ENCODE results near the gene SRPX2. TPM values are rescaled to one million over a fixed set of nuclear protein-coding genes. Genes with fewer than 3 reads are reported as not detected.
A peak's percentile ranks its signal among the peaks of the same experiment; 100 is the strongest.

The SRPX2 gene, protein sequence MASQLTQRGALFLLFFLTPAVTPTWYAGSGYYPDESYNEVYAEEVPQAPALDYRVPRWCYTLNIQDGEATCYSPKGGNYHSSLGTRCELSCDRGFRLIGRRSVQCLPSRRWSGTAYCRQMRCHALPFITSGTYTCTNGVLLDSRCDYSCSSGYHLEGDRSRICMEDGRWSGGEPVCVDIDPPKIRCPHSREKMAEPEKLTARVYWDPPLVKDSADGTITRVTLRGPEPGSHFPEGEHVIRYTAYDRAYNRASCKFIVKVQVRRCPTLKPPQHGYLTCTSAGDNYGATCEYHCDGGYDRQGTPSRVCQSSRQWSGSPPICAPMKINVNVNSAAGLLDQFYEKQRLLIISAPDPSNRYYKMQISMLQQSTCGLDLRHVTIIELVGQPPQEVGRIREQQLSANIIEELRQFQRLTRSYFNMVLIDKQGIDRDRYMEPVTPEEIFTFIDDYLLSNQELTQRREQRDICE
- not detected for total RNA-seq

DNA sequence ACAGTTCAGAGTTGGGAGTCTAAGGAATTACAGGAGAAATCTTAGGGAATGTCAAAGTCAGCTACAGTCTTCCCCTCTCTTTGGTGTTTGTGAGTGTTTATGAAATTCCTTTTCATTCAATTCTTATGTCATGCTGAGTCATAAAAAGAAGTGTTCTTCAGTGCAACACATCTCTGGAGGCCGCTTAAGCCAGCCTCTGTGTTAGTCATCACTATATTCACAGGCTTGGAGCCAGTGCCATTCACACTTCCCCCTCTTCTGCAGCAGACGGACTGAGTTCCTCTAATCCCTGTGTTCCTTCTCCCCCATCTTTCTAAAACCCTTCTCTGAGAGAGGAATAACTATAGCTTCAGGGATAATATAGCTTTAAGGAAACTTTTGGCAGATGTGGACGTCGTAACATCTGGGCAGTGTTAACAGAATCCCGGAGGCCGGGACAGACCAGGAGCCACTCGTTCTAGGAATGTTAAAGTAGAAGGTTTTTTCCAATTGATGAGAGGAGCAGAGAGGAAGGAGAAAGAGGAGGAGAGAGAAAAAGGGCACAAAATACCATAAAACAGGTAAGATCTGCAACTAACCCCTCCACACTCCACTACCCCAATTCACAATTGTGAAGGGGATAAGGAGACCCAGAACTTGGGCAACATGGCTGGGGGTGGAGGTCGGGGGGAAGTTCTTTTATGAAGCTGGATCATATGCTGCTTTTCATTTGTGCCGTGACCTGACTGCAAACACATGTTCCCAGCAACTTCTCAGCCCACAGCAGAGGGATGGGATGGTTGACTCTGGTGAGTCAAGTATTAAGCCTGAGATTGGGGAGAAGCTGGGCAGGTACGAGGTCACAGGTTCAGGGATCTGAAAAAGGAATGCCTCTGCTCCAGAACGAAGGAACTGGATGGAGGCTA lies at the start of gene SRPX2:
SRPX2 (plus strand) TSS at position 244 of the 905 bp plus-strand sequence. CDS start 2,124 bp downstream, outside the sequence.
- no peaks in the 10 kb centered on the region for H3K9me3 Mint-ChIP-seq
- ATAC-seq (peak in 1 of 2 donors; percentile 62), DNase-seq (ENCODE audit: low spot score in 2 of 2) (no peak)
- no peaks in the 10 kb centered on the region for H3K36me3 Mint-ChIP-seq
- H3K27ac Mint-ChIP-seq = no peak within 1 kb of the TSS

DNA sequence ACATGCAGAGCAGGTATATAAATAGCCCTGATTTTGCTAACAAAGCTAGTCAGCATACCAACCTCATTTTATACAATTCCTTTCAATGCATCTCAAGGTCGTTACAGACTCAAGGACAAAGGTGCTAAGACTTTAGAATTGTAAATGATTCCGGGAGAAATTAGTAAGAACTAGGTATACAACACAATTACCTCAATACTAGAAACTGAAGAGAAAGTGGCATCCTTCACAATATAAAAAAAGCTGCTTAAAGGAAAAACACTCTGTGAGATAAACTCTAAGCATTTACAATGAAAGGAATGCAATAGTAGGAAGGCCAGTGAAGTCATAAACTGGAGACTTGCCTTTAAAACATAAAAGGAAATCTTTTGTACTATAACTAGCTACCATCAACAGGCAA lies 47.4 kb upstream of the SRPX2 start:
- no peak for ATAC-seq
- no peak overlapping the region for H3K27ac Mint-ChIP-seq

DNA sequence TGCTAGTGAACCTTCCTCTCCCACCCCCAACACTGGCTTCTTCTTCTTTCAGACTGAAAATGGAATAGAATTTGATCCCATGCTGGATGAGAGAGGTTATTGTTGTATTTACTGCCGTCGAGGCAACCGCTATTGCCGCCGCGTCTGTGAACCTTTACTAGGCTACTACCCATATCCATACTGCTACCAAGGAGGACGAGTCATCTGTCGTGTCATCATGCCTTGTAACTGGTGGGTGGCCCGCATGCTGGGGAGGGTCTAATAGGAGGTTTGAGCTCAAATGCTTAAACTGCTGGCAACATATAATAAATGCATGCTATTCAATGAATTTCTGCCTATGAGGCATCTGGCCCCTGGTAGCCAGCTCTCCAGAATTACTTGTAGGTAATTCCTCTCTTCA lies 44.5 kb upstream of the SRPX2 start:
- DNase-seq (ENCODE audit: low spot score in 2 of 2) = no peak
- Mint-ChIP-seq H3K36me3 (no peaks in the 10 kb centered on the region), H3K9me3 (no peaks in the 10 kb centered on the region), H3K27ac (no peak overlapping the region)
- no peak for ATAC-seq

More for the DNA sequence above, 47.4 kb upstream of the SRPX2 start:
- no peak for DNase-seq (ENCODE audit: low spot score in 2 of 2)
- no peaks in the 10 kb centered on the region for H3K9me3 Mint-ChIP-seq
- H3K36me3 Mint-ChIP-seq = no peaks in the 10 kb centered on the region

DNA sequence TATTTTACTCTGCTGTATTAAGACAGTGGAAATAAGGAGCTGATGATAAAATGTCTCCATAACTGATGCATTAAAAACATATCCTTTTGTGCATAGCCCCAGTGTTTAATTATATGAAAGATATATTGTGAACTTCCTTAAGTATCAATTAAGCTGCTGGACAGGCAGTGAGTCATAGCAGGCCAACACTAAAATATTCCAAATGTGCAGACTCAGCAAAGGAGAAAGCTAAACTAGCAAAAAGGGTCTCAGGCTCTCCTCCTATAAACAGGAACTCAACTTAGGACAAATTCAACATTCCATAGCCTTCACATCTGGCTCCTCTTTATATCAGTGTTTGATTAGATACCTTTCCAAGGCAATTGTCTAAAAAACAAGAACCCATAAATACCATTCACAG lies 43.7 kb upstream of the SRPX2 start:
- ATAC-seq = no peak
- H3K9me3 Mint-ChIP-seq = no peaks in the 10 kb centered on the region
- DNase-seq (ENCODE audit: low spot score in 2 of 2) = no peak
- no peaks in the 10 kb centered on the region for H3K36me3 Mint-ChIP-seq
- H3K27ac Mint-ChIP-seq = no peak overlapping the region

DNA sequence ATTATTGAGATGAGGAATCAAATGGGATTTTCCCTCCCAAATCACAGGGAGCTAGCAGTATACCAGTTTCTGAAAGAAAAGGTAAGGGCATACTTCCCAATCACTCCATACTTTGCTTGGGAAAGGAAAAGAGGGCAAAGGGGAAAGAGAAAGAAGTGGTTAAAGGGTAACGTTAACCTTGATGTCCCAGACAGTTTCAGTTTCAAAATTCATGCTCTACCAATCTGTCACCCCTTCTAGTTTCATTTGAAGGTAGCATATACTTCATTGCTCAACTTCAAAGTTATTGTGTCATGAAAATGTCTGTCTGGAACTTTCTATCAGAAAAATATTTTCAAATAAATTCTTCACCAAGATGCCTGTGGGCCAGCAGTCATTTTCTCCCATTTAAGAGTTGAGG lies 43.2 kb upstream of the SRPX2 start:
- peak in 1 of 2 donors; percentile 64 for ATAC-seq
- H3K36me3 Mint-ChIP-seq = no peaks in the 10 kb centered on the region
- no peak for DNase-seq (ENCODE audit: low spot score in 2 of 2)

DNA sequence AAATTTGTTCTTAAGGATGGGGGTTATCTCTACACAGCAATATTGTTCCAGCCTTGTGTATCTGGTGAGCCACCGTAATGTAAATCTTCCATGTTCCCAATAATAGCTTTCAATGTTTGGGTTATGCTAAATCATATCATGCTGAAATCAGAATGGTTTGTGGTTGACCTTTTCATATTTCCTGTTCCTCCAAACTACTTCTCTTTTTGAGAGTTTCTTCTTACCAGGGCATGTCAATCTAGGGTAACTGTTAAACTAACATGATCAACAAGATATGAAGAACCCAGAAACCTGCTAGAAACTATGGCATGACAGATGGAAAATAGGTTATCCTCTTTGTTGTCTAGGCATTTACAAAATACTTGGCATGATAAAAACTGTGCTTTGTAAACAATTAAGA lies 37.2 kb upstream of the SRPX2 start:
- ATAC-seq = no peak
- Mint-ChIP-seq H3K9me3 (no peaks in the 10 kb centered on the region), H3K27ac (no peak overlapping the region), H3K36me3 (no peaks in the 10 kb centered on the region)
- DNase-seq (ENCODE audit: low spot score in 2 of 2) = no peak

More for the DNA sequence above, 43.2 kb upstream of the SRPX2 start:
- H3K9me3 Mint-ChIP-seq = no peaks in the 10 kb centered on the region
- H3K27ac Mint-ChIP-seq = no peak overlapping the region

DNA sequence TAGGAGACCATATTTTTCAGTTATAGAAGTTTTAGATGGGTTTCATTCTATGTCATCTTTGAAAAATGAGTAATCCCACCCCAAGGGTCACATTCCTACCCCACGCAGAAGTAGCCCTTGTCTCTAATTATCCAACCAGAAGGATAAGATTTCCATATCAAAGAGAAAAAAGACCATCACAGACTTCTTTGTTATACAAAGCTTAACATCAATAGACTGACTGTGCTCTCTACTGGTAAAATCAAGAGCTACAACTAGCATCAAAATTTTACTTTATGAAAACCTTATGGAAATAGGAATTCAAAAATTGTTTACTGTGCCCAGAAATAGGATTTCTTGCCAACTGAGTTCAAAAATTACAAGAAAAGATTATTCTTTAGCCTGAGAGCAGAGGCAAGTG lies 34.4 kb upstream of the SRPX2 start:
- Mint-ChIP-seq H3K9me3 (no peaks in the 10 kb centered on the region), H3K27ac (no peak overlapping the region), H3K36me3 (no peaks in the 10 kb centered on the region)
- no peak for DNase-seq (ENCODE audit: low spot score in 2 of 2)
- no peak for ATAC-seq

DNA sequence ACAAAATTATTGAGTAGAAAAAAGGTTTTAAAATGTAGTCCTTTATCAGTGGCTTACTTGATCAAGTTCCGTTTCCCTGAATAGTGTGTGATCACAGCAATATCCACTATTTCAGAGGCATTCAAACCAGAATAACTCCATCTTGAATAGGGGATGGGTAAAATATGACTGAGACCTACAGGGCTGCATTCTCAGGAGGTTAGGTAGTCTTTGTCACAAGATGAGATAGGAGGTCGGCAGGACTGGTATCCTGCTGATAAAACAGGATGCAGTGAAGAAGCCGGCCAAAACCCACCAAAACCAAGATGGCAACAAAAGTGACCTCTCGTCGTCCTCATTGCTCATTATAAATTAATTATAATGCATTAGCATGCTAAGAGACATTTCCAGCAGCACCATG lies 32.0 kb upstream of the SRPX2 start:
- Mint-ChIP-seq H3K36me3 (no peaks in the 10 kb centered on the region), H3K27ac (no peak overlapping the region), H3K9me3 (no peaks in the 10 kb centered on the region)
- DNase-seq (ENCODE audit: low spot score in 2 of 2) (no peak), ATAC-seq (no peak)

DNA sequence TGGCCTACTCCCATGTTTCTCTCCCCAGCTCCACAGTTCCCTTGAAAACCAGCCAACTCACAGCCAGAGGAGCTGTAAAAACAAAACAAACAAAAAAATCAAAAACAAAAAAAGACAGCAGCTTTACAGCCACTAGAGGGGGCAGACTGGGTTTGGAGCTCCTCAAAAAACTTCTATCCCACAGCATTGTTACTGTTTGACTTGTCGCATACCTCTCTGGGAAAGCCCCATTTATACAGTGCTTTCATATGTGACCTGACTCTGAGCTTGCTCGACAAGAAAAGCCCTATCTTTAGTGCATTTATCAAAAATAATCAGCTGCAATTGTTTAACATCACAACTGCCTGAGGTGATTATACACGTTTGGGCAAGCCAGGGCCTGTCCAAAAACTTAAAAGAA lies 29.0 kb upstream of the SRPX2 start:
- ATAC-seq (peak; percentile 70 to 91), DNase-seq (ENCODE audit: low spot score in 2 of 2) (peak in 1 of 2 donors; percentile 3)
- Mint-ChIP-seq H3K27ac (no peak overlapping the region), H3K36me3 (no peaks in the 10 kb centered on the region), H3K9me3 (no peaks in the 10 kb centered on the region)

DNA sequence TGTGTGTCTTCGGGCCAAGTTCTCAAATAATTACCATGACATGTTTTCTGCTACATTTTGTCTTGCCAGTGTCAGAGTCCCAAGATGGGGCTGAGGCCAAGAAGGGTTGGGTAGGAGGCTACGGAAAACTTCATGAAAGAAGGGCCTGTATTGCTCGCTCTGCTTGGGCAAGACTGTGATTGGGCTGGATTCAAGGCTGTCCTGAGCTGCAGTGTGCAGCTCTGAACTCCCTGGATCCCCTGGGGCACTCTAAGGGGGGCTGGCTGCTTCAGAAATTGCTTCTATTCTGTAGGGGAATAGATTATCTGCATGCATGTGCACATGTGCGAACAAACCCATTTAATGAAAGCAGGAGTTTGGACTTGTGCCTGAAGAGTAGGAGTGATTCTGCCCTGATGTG lies 21.0 kb upstream of the SRPX2 start:
- Mint-ChIP-seq H3K9me3 (no peaks in the 10 kb centered on the region), H3K36me3 (no peaks in the 10 kb centered on the region), H3K27ac (no peak overlapping the region)
- DNase-seq (ENCODE audit: low spot score in 2 of 2) (no peak), ATAC-seq (no peak)

DNA sequence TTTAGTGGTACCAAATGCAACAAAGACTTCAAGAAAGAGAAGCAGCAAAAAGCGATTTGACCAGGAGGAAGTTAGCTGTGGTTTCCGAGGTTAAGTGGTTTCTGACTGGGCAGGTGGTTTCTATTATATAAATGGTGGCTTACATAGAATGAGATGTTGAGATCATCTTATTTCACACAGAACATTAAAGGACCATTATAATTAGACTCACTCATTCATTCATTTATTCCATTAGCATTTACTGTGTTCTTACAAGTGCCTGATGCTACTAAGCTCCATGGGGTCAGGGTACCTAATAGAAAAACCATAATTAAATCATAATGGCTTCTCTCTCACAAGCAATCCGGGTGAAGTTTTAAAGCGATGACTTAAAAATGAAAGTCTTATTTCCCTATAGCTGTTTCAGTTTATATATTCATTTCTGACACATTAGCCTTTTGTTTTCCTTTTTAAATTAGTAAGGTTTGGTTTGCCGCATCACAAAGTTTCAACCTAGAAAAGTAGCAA lies 18.0 kb upstream of the SRPX2 start:
- DNase-seq (ENCODE audit: low spot score in 2 of 2) = no peak
- no peak overlapping the region for H3K27ac Mint-ChIP-seq
- peak; percentile 71 to 78 for ATAC-seq
- H3K36me3 Mint-ChIP-seq = no peaks in the 10 kb centered on the region
- H3K9me3 Mint-ChIP-seq = no peaks in the 10 kb centered on the region

DNA sequence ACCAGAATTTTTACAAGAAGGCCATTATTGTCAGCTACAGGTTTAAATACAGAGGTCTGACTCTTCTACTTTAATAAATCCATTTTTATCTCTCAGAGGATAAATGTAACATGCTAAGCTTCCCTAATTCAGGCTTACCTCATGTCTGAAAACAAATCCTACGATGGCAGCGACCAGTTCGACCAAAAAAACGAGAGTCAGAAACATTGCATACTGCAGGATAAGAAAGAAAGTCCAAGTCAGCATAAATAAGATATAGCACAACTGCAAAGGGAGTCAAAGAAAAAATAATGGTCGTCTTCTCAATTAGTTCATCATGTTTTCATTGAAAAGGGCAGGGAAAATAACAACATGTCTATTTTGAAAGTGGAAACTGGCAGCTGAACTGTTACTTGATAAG lies 9.0 kb upstream of the SRPX2 start:
- H3K36me3 Mint-ChIP-seq = peaks cover 0 to 5% of the 10 kb centered on the region in 2 donors
- ATAC-seq = no peak

DNA sequence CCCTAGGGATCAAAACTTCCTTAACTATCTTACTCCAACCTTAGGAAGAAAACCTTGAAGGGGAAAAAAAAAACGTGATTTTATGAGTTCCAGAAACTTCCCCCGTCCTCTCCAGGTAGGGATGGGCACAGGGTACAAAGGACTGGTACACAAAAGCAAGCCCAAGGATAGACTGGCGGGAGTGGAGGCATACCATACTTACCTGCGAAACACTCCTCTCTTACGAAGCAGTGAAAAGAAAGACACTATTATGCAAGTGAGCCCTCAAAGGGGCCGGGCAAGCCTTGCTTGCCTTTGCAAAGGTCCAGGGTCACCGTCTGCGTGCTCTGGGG lies 8.0 kb upstream of the SRPX2 start:
- no peak for DNase-seq (ENCODE audit: low spot score in 2 of 2)
- H3K9me3 Mint-ChIP-seq = no peaks in the 10 kb centered on the region
- peaks cover 0 to 5% of the 10 kb centered on the region in 2 donors for H3K36me3 Mint-ChIP-seq
- ATAC-seq = no peak
- H3K27ac Mint-ChIP-seq = peak overlapping the region in 1 of 2 donors; percentile 84

More for the DNA sequence above, 9.0 kb upstream of the SRPX2 start:
- Mint-ChIP-seq H3K27ac (no peak overlapping the region), H3K9me3 (no peaks in the 10 kb centered on the region)
- no peak for DNase-seq (ENCODE audit: low spot score in 2 of 2)

DNA sequence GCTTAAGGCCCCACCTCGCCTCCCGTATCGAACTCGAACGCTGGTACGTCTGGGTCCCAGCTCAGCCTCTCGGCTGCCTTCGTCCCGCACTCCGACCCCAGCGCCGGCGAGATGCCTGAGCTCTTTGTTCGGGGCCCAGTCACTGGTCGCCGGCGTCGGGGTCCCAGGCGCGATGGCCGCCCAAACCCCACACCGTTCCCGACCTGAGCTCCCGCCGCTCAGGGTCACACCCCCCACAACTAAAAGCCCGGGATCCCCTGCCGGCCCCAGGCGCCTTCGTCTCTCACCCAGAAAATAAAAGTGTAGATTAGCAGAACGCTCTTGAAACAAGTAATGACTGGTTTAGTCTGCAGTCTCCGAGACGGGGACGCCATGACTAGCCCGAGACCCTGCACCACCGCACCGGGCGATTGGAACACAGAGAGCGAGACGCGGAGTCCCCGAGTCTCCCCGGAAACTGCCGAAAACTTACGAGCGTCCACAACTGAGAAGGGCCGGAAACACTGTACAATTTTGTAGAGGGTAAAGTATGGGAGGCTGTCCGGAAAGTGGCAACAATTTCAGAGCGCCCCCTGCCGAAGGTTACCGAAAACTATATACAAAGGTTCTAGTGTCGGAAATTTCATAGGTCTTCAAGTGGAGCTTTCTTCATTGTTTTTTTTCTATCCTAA lies 7.5 kb upstream of the SRPX2 start, which contains the start of gene TSPAN6:
TSPAN6 (minus strand) TSS at position 486 of the 671 bp plus-strand sequence; CDS start at position 374, 112 bp downstream.
- Mint-ChIP-seq H3K9me3 (no peaks in the 10 kb centered on the region), H3K36me3 (peaks cover 0 to 5% of the 10 kb centered on the region in 2 donors), H3K27ac (peak within 1 kb of the TSS in 1 of 2 donors; percentile 84)
- peak; percentile 99 to 100 for ATAC-seq
- DNase-seq (ENCODE audit: low spot score in 2 of 2) = peak; percentile 65 to 68

DNA sequence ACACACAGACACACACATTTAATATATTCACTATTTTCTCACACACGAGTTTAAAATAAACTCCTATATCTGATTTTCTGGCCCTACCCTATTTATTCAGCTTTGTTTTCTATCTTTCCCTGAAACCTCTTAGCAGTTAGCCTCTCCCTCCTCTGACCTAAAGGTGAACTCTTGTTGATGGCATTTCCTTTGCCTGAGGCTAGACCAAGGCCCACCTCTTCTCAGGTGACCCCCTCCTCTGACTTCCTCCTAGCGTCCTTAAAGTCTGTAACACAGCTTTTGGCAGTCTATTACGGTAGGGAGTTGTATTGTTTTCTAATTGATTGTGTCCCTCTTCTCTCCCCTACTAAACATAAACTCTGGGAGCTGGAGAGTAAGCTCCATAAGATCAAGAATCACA lies 1.7 kb upstream of the SRPX2 start:
- ATAC-seq (no peak), DNase-seq (ENCODE audit: low spot score in 2 of 2) (no peak)
- Mint-ChIP-seq H3K27ac (no peak overlapping the region), H3K36me3 (no peaks in the 10 kb centered on the region), H3K9me3 (no peaks in the 10 kb centered on the region)

DNA sequence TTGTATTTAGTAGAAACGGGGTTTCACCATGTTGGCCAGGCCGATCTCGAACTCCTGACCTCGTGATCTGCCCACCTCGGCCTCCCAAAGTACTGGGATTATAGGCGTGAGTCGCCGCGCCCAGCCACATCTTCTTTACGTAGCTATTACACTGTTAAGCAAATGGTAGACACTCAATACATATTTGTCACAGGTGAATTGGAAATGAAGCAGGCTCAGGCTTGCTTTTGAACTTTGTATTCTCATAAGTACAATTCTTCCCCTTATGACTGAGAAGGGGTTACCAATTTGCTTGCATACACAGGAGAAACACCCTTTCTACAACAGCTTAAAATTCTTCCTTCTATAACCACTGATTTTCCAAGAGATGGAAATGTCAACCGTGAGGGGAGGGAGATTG lies 787 bp upstream of the SRPX2 start:
- ATAC-seq = no peak
- H3K27ac Mint-ChIP-seq = no peak overlapping the region
- no peaks in the 10 kb centered on the region for H3K36me3 Mint-ChIP-seq
- no peaks in the 10 kb centered on the region for H3K9me3 Mint-ChIP-seq
- DNase-seq (ENCODE audit: low spot score in 2 of 2) = no peak

DNA sequence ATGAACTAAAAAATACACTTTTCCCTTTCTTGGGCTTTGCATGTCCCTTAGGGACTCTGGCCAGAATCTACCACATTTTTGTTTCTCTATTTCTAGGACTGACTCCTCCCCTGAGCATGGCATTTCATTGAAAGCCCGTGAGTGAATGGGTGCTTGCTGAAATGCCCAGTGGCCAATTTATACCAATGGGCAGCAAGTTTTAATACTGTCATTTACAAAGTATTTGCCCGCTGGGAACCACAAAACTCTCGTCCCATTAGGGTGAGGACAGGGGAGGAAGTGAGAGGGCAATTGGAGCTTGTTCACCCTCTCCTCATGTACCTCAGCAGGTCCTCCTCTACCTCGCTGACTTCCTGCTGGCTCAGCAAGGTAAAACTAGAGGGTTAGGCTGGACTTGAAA lies 1.1 kb downstream of the SRPX2 start:
- ATAC-seq (no peak), DNase-seq (ENCODE audit: low spot score in 2 of 2) (no peak)
- Mint-ChIP-seq H3K9me3 (no peaks in the 10 kb centered on the region), H3K27ac (no peak overlapping the region), H3K36me3 (no peaks in the 10 kb centered on the region)

Data from activated naive CD4-positive, alpha-beta T cell treated with anti-CD3 and anti-CD28 coated beads, Interleukin-2, amount 50 U/mL, for 72 hours (primary cell).